ENCODE measurements around the gene FOCAD. TPM values are rescaled to one million over a fixed set of nuclear protein-coding genes. Genes with fewer than 3 reads are reported as not detected.

Gene FOCAD
- total and polyA plus RNA-seq, 2 of the 8 experiments (the other 6 are each of a cell fraction or from before 2014, with no cell fraction given), result 22.0 to 38.4 TPM

- TF ChIP-seq, protein P1, sequence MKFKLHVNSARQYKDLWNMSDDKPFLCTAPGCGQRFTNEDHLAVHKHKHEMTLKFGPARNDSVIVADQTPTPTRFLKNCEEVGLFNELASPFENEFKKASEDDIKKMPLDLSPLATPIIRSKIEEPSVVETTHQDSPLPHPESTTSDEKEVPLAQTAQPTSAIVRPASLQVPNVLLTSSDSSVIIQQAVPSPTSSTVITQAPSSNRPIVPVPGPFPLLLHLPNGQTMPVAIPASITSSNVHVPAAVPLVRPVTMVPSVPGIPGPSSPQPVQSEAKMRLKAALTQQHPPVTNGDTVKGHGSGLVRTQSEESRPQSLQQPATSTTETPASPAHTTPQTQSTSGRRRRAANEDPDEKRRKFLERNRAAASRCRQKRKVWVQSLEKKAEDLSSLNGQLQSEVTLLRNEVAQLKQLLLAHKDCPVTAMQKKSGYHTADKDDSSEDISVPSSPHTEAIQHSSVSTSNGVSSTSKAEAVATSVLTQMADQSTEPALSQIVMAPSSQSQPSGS (IDR thresholded peaks at IDR 0.05; ENCODE audit: low read length), result no peak
- TF ChIP-seq CHD1 (IDR thresholded peaks at IDR 0.05; ENCODE audit: low read depth, low read length) (no peak), SRF (IDR thresholded peaks at IDR 0.05; ENCODE audit: low read depth, low read length) (no peak)
These were observed 62.9 kb downstream of the FOCAD start (continued) for GRCh38 chr9:20746967-20747366.

Data from H1 (cell line).